Endodermal cell (in vitro differentiated cells): ENCODE measurements around the gene EMILIN2. TPM values are rescaled to one million over a fixed set of nuclear protein-coding genes. Genes with fewer than 3 reads are reported as not detected.

Experiments used
- DNase-seq: peaks from one replicate; pipeline ENCODE4 v3.0.0-alpha.2; 2017
- H3K27ac ChIP-seq: 2 replicates; pipeline ENCODE4 v1.5.1; 2013; ENCODE audit warnings: mild to moderate bottlenecking, low read depth, low read length, moderate library complexity
- H3K27me3 ChIP-seq: 2 replicates; pipeline ENCODE4 v1.6.1; 2013; ENCODE audit warnings: mild to moderate bottlenecking, low read length, moderate library complexity; ENCODE audit not compliant: insufficient read depth, control insufficient read depth, poor library complexity, severe bottlenecking
- H3K36me3 ChIP-seq: 2 replicates; pipeline ENCODE4 v1.7.0; 2013; ENCODE audit warnings: mild to moderate bottlenecking, low read length, moderate library complexity; ENCODE audit not compliant: control insufficient read depth, insufficient read depth
- H3K4me1 ChIP-seq: one replicate; pipeline ENCODE4 v1.7.0; 2013; ENCODE audit warnings: low read length; ENCODE audit not compliant: control insufficient read depth, insufficient read depth
- H3K4me3 ChIP-seq: 2 replicates; pipeline ENCODE4 v1.5.1; 2013; ENCODE audit warnings: mild to moderate bottlenecking, low read length, moderate library complexity
- H3K9ac ChIP-seq: 2 replicates; pipeline ENCODE4 v1.6.1; 2013; ENCODE audit warnings: mild to moderate bottlenecking, low read length, moderate library complexity; ENCODE audit not compliant: poor library complexity, severe bottlenecking; ENCODE audit errors: extremely low read depth
- H3K9me3 ChIP-seq: 2 replicates; pipeline ENCODE4 v1.6.1; 2013; ENCODE audit warnings: mild to moderate bottlenecking, low read length, moderate library complexity; ENCODE audit not compliant: control insufficient read depth
- H3K27ac Mint-ChIP-seq: 2 replicates; pipeline ENCODE4 v1.8.0; 2020; ENCODE audit warnings: mixed read lengths
- H3K27me3 Mint-ChIP-seq: 2 replicates; pipeline ENCODE4 v1.8.0; 2021; ENCODE audit warnings: mild to moderate bottlenecking, mixed read lengths; ENCODE audit not compliant: insufficient read depth
- H3K36me3 Mint-ChIP-seq: 2 replicates; pipeline ENCODE4 v1.8.0; 2020; ENCODE audit warnings: low read depth, mixed read lengths
- H3K4me1 Mint-ChIP-seq: 2 replicates; pipeline ENCODE4 v1.8.0; 2020; ENCODE audit warnings: mixed read lengths
- H3K4me3 Mint-ChIP-seq: 2 replicates; pipeline ENCODE4 v1.8.0; 2020; ENCODE audit warnings: mild to moderate bottlenecking, moderate library complexity, mixed read lengths
- H3K9me3 Mint-ChIP-seq: 2 replicates; pipeline ENCODE4 v1.8.0; 2020; ENCODE audit warnings: mild to moderate bottlenecking, mixed read lengths
- CTCF ChIP-seq: fragments of 200-600 bp; sonication (generic); conservative IDR thresholded peaks from 2 replicates; pipeline ENCODE4 v1.5.0; 2021; ENCODE audit warnings: antibody characterized with exemption, mild to moderate bottlenecking
- WGBS, 2 experiments: methylation state at CpG; one replicate each; pipeline versions ENCODE4 v1.1.5 to v1.1.7; 2013; ENCODE audit warnings: missing lambda C conversion rate in 2 of 2, mixed read lengths in 1 of 2; ENCODE audit not compliant: insufficient coverage in 1 of 2, insufficient read length in 1 of 2; 5-methylcytosine and 5-hydroxymethylcytosine counted together
- total RNA-seq, 2 donors: library from RNA; stranded (reverse); fragmentation: NEBNext Ultra II Directional in 1 of 2; extraction: Animal tissue kit (Norgen Biotek cat#: 25700) in 1 of 2; gene quantifications; 2 replicates in 1 of 2; 3 replicates in 1 of 2; pipeline ENCODE4 v1.2.1, GENCODE V29; 2021

The EMILIN2 gene
- total RNA-seq, 2 donors from 2014 or later: 14.2 to 16.8 TPM

GRCh38 chr18:2920027-2920426, 73.2 kb downstream of the EMILIN2 start:
- Mint-ChIP-seq H3K9me3 (no peaks in the 10 kb centered on the region), H3K36me3 (peaks cover 67% of the 10 kb centered on the region), H3K4me1 (peaks cover 8% of the 10 kb centered on the region), H3K27me3 (no peaks in the 10 kb centered on the region), H3K4me3 (no peak overlapping the region), H3K27ac (no peak overlapping the region)
- Histone ChIP-seq H3K27me3 (no peaks in the 10 kb centered on the region), H3K4me3 (no peak overlapping the region), H3K9me3 (no peaks in the 10 kb centered on the region), H3K4me1 (no peaks in the 10 kb centered on the region), H3K36me3 (peaks cover 62% of the 10 kb centered on the region), H3K9ac (no peak overlapping the region), H3K27ac (no peak overlapping the region)
- no peak for TF ChIP-seq CTCF
- DNase-seq: no peak
- WGBS, 2 experiments: 90 to 95% methylated on average over 6 to 11 of the region's 11 CpGs

GRCh38 chr18:2920546-2921343, 73.9 kb downstream of the EMILIN2 start:
- DNase-seq: no peak
- Histone ChIP-seq H3K9me3 (no peaks in the 10 kb centered on the region), H3K4me3 (no peak overlapping the region), H3K27ac (no peak overlapping the region), H3K9ac (no peak overlapping the region), H3K36me3 (peaks cover 58% of the 10 kb centered on the region), H3K4me1 (no peaks in the 10 kb centered on the region), H3K27me3 (no peaks in the 10 kb centered on the region)
- H3K4me1 Mint-ChIP-seq: peaks cover 8% of the 10 kb centered on the region
- H3K27ac Mint-ChIP-seq: no peak overlapping the region
- peaks cover 71% of the 10 kb centered on the region for H3K36me3 Mint-ChIP-seq
- no peak for TF ChIP-seq CTCF
- no peak overlapping the region for H3K4me3 Mint-ChIP-seq
- H3K27me3 Mint-ChIP-seq: no peaks in the 10 kb centered on the region
- H3K9me3 Mint-ChIP-seq: no peaks in the 10 kb centered on the region
- 95% methylated on average over 14 to 16 of the region's 16 CpGs for WGBS, 2 experiments

- no peak overlapping the region for H3K27ac ChIP-seq
- WGBS, 2 experiments: 94 to 100% methylated on average over 3 to 14 of the region's 14 CpGs
- no peak for DNase-seq
- no peak overlapping the region for H3K4me3 ChIP-seq
- H3K4me1 ChIP-seq: no peaks in the 10 kb centered on the region
- H3K27ac Mint-ChIP-seq: no peak overlapping the region
- no peaks in the 10 kb centered on the region for H3K9me3 Mint-ChIP-seq
- no peak for TF ChIP-seq CTCF
- H3K36me3 Mint-ChIP-seq: peaks cover 76% of the 10 kb centered on the region
- H3K27me3 Mint-ChIP-seq: no peaks in the 10 kb centered on the region
- no peaks in the 10 kb centered on the region for H3K9me3 ChIP-seq
- peaks cover 2% of the 10 kb centered on the region for H3K4me1 Mint-ChIP-seq
- H3K36me3 ChIP-seq: peaks cover 48% of the 10 kb centered on the region
- H3K4me3 Mint-ChIP-seq: no peak overlapping the region
- H3K9ac ChIP-seq: no peak overlapping the region
- no peaks in the 10 kb centered on the region for H3K27me3 ChIP-seq
Measured at GRCh38 chr18:2921778-2922177, 75.0 kb downstream of the EMILIN2 start.
